ENCODE measurements around the gene DROSHA. TPM values are rescaled to one million over a fixed set of nuclear protein-coding genes. Genes with fewer than 3 reads are reported as not detected.

Gene DROSHA
- total RNA-seq, 2 donors from 2014 or later, result 45.6 to 57.4 TPM

- Mint-ChIP-seq H3K4me1 (peaks cover 10% of the 10 kb centered on the region), H3K36me3 (ENCODE audit: low read depth) (peaks cover 20% of the 10 kb centered on the region), H3K4me3 (no peak overlapping the region), H3K27me3 (no peaks in the 10 kb centered on the region), H3K27ac (no peak overlapping the region)
- ATAC-seq (no peak), DNase-seq (no peak)
- H3K9me3 ChIP-seq (ENCODE audit: control insufficient read depth, low read length, poor library complexity, severe bottlenecking), result no peaks in the 10 kb centered on the region
These were observed 29.4 kb downstream of the DROSHA start for GRCh38 chr5:31502506-31502905.

GRCh38 chr5:31500256-31500655 is 31.6 kb downstream of the DROSHA start:
- no peak for ATAC-seq
- Mint-ChIP-seq H3K27ac (no peak overlapping the region), H3K27me3 (no peaks in the 10 kb centered on the region), H3K4me3 (no peak overlapping the region), H3K36me3 (ENCODE audit: low read depth) (peaks cover 24% of the 10 kb centered on the region), H3K4me1 (peaks cover 13% of the 10 kb centered on the region)
- DNase-seq, result no peak
- no peaks in the 10 kb centered on the region for H3K9me3 ChIP-seq (ENCODE audit: control insufficient read depth, low read length, poor library complexity, severe bottlenecking)

GRCh38 chr5:31496891-31497290 is 35.0 kb downstream of the DROSHA start:
- no peak for ATAC-seq
- no peaks in the 10 kb centered on the region for H3K9me3 ChIP-seq (ENCODE audit: control insufficient read depth, low read length, poor library complexity, severe bottlenecking)
- Mint-ChIP-seq H3K27ac (no peak overlapping the region), H3K4me1 (peaks cover 6% of the 10 kb centered on the region), H3K4me3 (no peak overlapping the region), H3K36me3 (ENCODE audit: low read depth) (peaks cover 16% of the 10 kb centered on the region), H3K27me3 (no peaks in the 10 kb centered on the region)
- no peak for DNase-seq

- no peak for DNase-seq
These were observed 35.6 kb downstream of the DROSHA start for GRCh38 chr5:31496301-31496700.

GRCh38 chr5:31495336-31495735 is 36.6 kb downstream of the DROSHA start:
- H3K36me3 Mint-ChIP-seq (ENCODE audit: low read depth), result peaks cover 14% of the 10 kb centered on the region
- H3K9me3 ChIP-seq (ENCODE audit: control insufficient read depth, low read length, poor library complexity, severe bottlenecking), result no peaks in the 10 kb centered on the region
- DNase-seq (no peak), ATAC-seq (no peak)
- no peak overlapping the region for H3K4me3 Mint-ChIP-seq
- H3K27me3 Mint-ChIP-seq, result no peaks in the 10 kb centered on the region
- H3K4me1 Mint-ChIP-seq, result peaks cover 6% of the 10 kb centered on the region
- peak overlapping the region; percentile 60 for H3K27ac Mint-ChIP-seq

More at GRCh38 chr5:31496301-31496700, 35.6 kb downstream of the DROSHA start:
- no peak overlapping the region for H3K27ac Mint-ChIP-seq
- H3K9me3 ChIP-seq (ENCODE audit: control insufficient read depth, low read length, poor library complexity, severe bottlenecking), result no peaks in the 10 kb centered on the region
- H3K4me3 Mint-ChIP-seq, result no peak overlapping the region
- no peak for ATAC-seq
- H3K27me3 Mint-ChIP-seq, result no peaks in the 10 kb centered on the region
- H3K36me3 Mint-ChIP-seq (ENCODE audit: low read depth), result peaks cover 16% of the 10 kb centered on the region
- peaks cover 6% of the 10 kb centered on the region for H3K4me1 Mint-ChIP-seq

- Mint-ChIP-seq H3K4me1 (peaks cover 3% of the 10 kb centered on the region), H3K27me3 (no peaks in the 10 kb centered on the region), H3K4me3 (no peak overlapping the region), H3K36me3 (ENCODE audit: low read depth) (peaks cover 19% of the 10 kb centered on the region), H3K27ac (no peak overlapping the region)
- H3K9me3 ChIP-seq (ENCODE audit: control insufficient read depth, low read length, poor library complexity, severe bottlenecking), result no peaks in the 10 kb centered on the region
- no peak for DNase-seq
- ATAC-seq, result no peak
These were observed 39.0 kb downstream of the DROSHA start for GRCh38 chr5:31492869-31493268.

- Mint-ChIP-seq H3K36me3 (ENCODE audit: low read depth) (peaks cover 17% of the 10 kb centered on the region), H3K4me1 (no peaks in the 10 kb centered on the region), H3K27ac (no peak overlapping the region), H3K4me3 (no peak overlapping the region), H3K27me3 (no peaks in the 10 kb centered on the region)
- ATAC-seq, result no peak
- no peaks in the 10 kb centered on the region for H3K9me3 ChIP-seq (ENCODE audit: control insufficient read depth, low read length, poor library complexity, severe bottlenecking)
- no peak for DNase-seq
These were observed 44.4 kb downstream of the DROSHA start for GRCh38 chr5:31487506-31487905.

GRCh38 chr5:31486441-31486840 is 45.5 kb downstream of the DROSHA start:
- H3K27me3 Mint-ChIP-seq, result no peaks in the 10 kb centered on the region

GRCh38 chr5:31485376-31486207 is 46.3 kb downstream of the DROSHA start:
- Mint-ChIP-seq H3K4me1 (peaks cover 9% of the 10 kb centered on the region), H3K27ac (no peak overlapping the region), H3K36me3 (ENCODE audit: low read depth) (peaks cover 28% of the 10 kb centered on the region), H3K4me3 (no peak overlapping the region), H3K27me3 (no peaks in the 10 kb centered on the region)
- ATAC-seq (no peak), DNase-seq (no peak)
- no peaks in the 10 kb centered on the region for H3K9me3 ChIP-seq (ENCODE audit: control insufficient read depth, low read length, poor library complexity, severe bottlenecking)

More at GRCh38 chr5:31486441-31486840, 45.5 kb downstream of the DROSHA start:
- Mint-ChIP-seq H3K4me3 (no peak overlapping the region), H3K4me1 (peaks cover 8% of the 10 kb centered on the region), H3K27ac (no peak overlapping the region), H3K36me3 (ENCODE audit: low read depth) (peaks cover 27% of the 10 kb centered on the region)
- H3K9me3 ChIP-seq (ENCODE audit: control insufficient read depth, low read length, poor library complexity, severe bottlenecking), result no peaks in the 10 kb centered on the region
- no peak for ATAC-seq
- no peak for DNase-seq

- ATAC-seq, result no peak
- peaks cover 16% of the 10 kb centered on the region for H3K36me3 Mint-ChIP-seq (ENCODE audit: low read depth)
- no peak overlapping the region for H3K4me3 Mint-ChIP-seq
- DNase-seq, result no peak
- no peak overlapping the region for H3K27ac Mint-ChIP-seq
- H3K4me1 Mint-ChIP-seq, result peaks cover 10% of the 10 kb centered on the region
- no peaks in the 10 kb centered on the region for H3K27me3 Mint-ChIP-seq
- no peaks in the 10 kb centered on the region for H3K9me3 ChIP-seq (ENCODE audit: control insufficient read depth, low read length, poor library complexity, severe bottlenecking)
These were observed 50.2 kb downstream of the DROSHA start for GRCh38 chr5:31481531-31482165.

- Mint-ChIP-seq H3K4me3 (no peak overlapping the region), H3K36me3 (ENCODE audit: low read depth) (peaks cover 21% of the 10 kb centered on the region), H3K4me1 (peaks cover 10% of the 10 kb centered on the region), H3K27ac (no peak overlapping the region), H3K27me3 (no peaks in the 10 kb centered on the region)
- H3K9me3 ChIP-seq (ENCODE audit: control insufficient read depth, low read length, poor library complexity, severe bottlenecking), result no peaks in the 10 kb centered on the region
- ATAC-seq (no peak), DNase-seq (no peak)
These were observed 52.2 kb downstream of the DROSHA start for GRCh38 chr5:31479706-31480105.

- Mint-ChIP-seq H3K27me3 (no peaks in the 10 kb centered on the region), H3K36me3 (ENCODE audit: low read depth) (peaks cover 21% of the 10 kb centered on the region)
These were observed 53.0 kb downstream of the DROSHA start for GRCh38 chr5:31478901-31479300.

GRCh38 chr5:31477971-31478370 is 53.9 kb downstream of the DROSHA start:
- Mint-ChIP-seq H3K27me3 (no peaks in the 10 kb centered on the region), H3K36me3 (ENCODE audit: low read depth) (peaks cover 26% of the 10 kb centered on the region), H3K27ac (no peak overlapping the region), H3K4me3 (no peak overlapping the region), H3K4me1 (peaks cover 10% of the 10 kb centered on the region)
- ATAC-seq (no peak), DNase-seq (no peak)
- no peaks in the 10 kb centered on the region for H3K9me3 ChIP-seq (ENCODE audit: control insufficient read depth, low read length, poor library complexity, severe bottlenecking)

More at GRCh38 chr5:31478901-31479300, 53.0 kb downstream of the DROSHA start:
- ATAC-seq (no peak), DNase-seq (no peak)
- Mint-ChIP-seq H3K4me3 (no peak overlapping the region), H3K27ac (no peak overlapping the region), H3K4me1 (peaks cover 10% of the 10 kb centered on the region)
- no peaks in the 10 kb centered on the region for H3K9me3 ChIP-seq (ENCODE audit: control insufficient read depth, low read length, poor library complexity, severe bottlenecking)

Measured in T-helper 17 cell (primary cell).